HL-60/S4 treated with retinoic acid at 250 ng/mL for 4 days and 3 days (cell line): ENCODE data around the gene WDR93.
"Not testable (repeated sequence)": the region's sequence is repeated elsewhere in the genome, so short reads cannot be mapped to it uniquely, and the experiment has no call there.

ENCODE experiments used
- in situ Hi-C: fragments of 300-500 bp; cut with MboI; formaldehyde crosslinking; loops from 2 replicates; pipeline ENCODE4 v1.7.0; 2022; ENCODE audit warnings: low sequenced_read_pairs

Gene WDR93

DNA sequence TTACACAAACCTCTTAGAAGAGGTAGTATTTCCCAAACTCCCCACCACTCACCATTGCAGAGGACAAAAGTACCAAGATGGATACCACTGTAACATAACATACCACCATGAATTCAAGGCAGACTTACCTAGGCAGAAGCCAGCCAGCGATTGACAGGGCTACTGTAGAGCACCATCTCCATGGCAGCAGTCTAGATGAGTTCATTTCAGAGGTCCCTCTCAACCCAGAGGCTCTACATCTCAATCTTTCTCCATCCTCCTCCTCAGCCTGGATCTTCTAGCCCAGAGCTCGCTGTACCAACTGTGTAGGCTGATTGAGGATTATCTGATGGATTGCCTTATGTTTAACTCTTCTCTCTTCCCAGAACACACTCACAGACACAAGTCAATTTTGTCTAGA is 9.5 kb upstream of the WDR93 start:
- in situ Hi-C loops = no loop called here

DNA sequence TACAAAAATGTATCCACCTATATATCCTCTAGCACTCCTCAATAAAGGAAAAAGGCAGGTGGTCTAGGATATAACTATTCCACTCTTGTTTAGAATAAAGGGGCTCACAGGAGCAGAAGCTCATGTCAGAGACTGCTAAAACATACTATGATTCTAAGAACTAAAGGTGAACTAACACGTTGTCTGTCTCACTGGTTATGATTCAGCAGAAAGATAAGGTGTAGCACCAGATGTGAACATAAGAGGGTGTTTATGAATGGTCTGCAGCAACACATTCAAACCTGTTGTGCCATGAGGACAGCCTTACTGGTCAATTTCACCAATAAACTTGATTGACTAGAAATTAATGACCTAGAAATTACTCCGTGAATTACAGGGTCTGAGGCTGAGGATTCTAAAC is 4.6 kb upstream of the WDR93 start:
- in situ Hi-C loops = no loop called here

GRCh38 chr15:89686522-89686921 is 4.1 kb upstream of the WDR93 start:
- in situ Hi-C loops = no loop called here

DNA sequence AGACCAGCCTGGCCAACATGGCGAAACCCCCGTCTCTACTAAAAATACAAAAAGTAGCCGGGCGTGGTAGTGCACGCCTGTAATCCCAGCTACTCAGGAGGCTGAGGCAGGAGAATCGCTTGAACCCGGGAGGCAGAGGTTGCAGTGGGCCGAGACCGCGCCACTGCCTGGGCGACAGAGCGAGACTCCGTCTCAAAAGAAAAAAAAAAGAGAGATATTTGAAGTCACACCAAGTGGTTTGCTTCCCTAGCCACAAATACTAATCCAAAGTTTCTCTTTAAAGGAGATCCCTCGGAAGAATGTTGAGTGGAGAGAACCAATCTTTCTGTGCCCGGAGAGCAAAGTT is 708 bp upstream of the WDR93 start:
- in situ Hi-C loops = not testable (repeated sequence)

GRCh38 chr15:89693091-89693490 is 2.5 kb downstream of the WDR93 start:
- in situ Hi-C loops = no loop called here

DNA sequence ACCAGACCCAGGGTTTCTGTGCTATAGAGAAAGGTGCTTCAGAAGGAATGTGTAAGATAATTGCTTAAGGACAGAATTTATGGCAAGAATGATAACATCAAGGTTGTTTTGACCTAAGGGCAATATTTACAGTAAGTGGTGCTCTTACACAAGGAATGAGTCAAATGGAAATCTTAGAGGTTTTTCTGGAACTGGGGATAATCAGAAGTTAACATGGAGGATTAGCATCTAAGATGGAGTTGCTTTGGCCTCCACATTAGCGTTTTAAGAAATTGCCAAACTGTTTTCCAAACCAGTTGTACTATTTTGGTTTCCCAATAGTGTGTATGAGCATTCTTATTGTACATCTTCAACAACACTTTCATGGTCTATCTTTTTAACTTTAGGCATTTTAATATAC is 3.1 kb downstream of the WDR93 start:
- in situ Hi-C loops = no loop called here

DNA sequence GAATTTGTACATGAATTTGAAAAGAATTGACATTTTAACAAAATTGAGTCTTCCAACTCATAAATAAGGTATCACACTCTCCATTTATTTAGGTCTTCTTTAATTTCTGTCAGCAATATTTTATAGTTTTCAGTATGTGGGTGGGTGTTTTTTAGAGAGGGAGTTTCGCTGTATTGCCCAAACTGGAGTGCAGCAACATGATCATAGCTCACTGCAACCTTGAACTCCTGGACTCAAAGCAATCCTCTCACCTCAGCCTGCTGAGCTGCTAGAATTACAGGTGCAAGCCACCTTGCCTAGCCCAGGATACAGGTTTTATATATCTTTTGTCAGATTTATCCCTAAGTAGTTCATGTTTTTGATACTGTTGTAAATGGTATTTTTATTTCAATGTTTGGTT is 4.6 kb downstream of the WDR93 start:
- in situ Hi-C loops = no loop called here

GRCh38 chr15:89704411-89704810 is 13.8 kb downstream of the WDR93 start:
- in situ Hi-C loops = no loop called here

- in situ Hi-C loops = no loop called here
Observed at GRCh38 chr15:89707577-89707976, 17.0 kb downstream of the WDR93 start.

DNA sequence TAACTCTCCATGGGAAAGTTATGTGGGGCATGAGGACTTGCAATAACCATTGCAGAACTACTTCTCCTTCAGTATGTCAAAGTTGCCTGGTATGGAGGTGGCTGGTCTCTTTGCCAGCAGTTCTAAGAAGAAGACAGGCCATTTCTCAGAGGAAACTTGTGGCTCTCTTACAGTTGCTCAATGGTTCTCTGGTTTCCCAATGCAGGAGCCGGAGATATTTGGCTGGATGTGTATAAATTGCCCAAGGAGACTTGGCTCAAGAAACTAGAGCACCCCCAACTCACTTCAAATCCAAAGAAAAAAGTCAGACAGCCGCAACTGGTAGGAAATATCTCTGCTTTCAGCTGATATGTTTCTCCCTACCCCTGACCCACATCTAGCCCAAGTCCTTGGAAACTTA is 24.2 kb downstream of the WDR93 start:
- in situ Hi-C loops = no loop called here

DNA sequence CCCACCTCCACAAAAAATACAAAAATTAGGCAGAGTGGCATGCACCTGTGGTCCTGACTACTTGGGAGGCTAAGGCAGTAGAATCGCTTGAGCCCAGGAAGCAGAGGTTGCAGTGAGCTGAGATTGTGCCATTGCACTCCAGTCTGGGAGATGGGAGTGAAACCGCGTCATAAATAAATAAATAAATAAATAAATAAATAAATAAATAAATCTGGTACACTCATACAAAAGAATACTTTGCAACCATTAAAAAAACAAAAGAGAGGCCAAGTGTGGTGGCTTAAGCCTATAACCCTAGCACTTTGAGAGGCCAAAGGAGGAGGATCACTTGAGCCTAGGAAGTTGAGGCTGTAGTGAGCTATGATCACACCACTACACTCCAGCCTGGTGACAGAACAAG is 32.4 kb downstream of the WDR93 start:
- in situ Hi-C loops = no loop called here

- in situ Hi-C loops = no loop called here
Observed at GRCh38 chr15:89724621-89725020, 34.0 kb downstream of the WDR93 start.

GRCh38 chr15:89725064-89725463 is 34.5 kb downstream of the WDR93 start:
- in situ Hi-C loops = no loop called here

DNA sequence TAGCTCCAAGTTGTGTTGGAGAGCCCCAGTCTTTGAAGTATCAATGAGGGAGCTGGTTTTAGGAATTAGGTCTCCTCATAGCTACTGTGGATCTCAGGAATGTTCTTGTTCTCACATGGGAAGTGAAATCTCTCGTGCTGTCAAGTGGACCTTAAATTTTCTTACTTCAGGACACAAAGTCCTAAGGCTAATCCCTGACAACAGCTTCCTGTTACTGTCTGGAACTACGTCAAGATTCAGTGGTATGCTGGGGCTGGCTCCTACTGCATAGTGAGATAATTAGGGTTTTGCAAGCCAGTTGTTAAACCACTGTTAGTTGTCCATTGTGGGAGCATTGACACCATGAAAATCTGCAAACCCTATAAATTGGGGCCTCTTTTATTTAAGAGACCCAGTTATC is 37.6 kb downstream of the WDR93 start:
- in situ Hi-C loops = no loop called here

GRCh38 chr15:89731275-89731674 is 40.7 kb downstream of the WDR93 start:
- in situ Hi-C loops = no loop called here

DNA sequence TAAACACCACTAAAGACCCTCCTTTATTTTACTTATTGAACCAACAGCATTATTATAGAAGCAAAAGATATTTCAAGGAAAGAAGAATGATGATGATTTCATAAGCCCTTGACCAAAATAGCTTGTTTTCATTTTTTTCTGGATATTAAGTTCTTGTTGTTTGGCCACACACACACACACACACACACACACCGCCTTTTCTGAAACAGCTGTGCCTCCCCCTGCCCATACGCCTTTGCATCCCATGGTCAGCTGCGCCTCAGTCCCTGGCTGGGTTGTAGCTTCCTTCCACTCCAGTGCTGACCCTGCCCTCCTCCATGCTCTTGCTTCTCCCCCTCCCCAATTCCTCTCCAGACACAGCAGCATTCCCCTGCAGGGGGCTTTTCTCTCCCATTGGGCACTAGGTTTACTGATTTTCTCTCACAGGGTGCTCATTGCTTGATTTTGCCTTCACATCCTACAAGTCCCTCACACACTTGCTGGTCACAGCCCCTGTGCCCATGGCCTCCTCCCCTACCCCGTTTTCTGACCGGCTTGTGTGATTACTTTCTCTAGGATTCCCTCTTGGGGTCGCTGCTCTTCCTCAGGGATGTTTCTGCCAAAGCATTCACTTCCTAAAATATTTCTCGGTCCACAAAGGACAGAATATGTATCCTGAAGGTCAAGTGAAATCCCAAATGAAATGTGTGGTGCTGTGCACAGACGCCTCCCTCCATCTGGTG is 42.0 kb downstream of the WDR93 start:
- in situ Hi-C loops = no loop called here

DNA sequence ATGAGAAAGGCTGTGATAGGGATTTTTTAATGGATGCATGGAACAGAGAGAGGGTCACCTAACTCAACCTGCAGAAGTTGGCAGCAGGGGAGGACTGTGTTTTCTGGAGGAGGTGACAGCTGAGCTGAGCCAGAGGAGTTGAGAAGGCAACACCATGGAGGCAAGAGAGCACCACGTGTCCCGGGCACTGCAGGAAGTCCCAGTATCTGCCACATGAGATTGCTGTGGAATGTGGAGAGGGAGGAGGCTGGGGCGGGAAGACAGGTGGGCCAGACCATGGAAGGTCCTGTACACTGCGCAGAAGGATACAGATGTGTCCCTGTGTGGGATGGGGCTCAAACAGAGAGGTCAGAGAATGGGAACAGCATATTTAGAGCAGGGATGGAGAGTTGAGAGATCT is 45.2 kb downstream of the WDR93 start:
- in situ Hi-C loops = no loop called here

- in situ Hi-C loops = loop anchor here (10.0 kb wide), 1 partner anchor 335 kb away; no protein-coding TSS in a partner anchor
Observed at GRCh38 chr15:89740137-89740536, 49.5 kb downstream of the WDR93 start.

GRCh38 chr15:89743011-89743410 is 52.4 kb downstream of the WDR93 start:
- in situ Hi-C loops = loop anchor here (10.0 kb wide), 1 partner anchor 332 kb away; no protein-coding TSS in a partner anchor

GRCh38 chr15:89743594-89743993 is 53.0 kb downstream of the WDR93 start:
- in situ Hi-C loops = loop anchor here (10.0 kb wide), 1 partner anchor 331 kb away; no protein-coding TSS in a partner anchor

- in situ Hi-C loops = loop anchor here (10.0 kb wide), 1 partner anchor 330 kb away; no protein-coding TSS in a partner anchor
Observed at GRCh38 chr15:89745131-89745530, 54.5 kb downstream of the WDR93 start.

DNA sequence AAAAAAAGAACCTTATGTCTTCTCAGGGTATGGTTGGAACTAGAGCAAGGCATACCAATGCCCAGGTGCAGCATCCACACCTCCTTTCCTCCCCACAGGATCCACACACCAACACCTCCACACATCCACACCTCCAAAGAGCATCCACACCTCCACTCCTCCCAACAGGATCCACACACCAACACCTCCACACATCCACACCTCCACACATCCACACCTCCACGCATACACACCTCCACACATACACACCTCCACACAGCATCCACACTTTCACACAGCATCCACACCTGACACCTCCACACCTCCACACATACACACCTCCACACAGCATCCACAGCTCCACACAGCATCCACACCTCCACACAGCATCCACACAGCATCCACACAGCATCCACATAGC is 55.2 kb downstream of the WDR93 start:
- in situ Hi-C loops = loop anchor here (10.0 kb wide), 1 partner anchor 329 kb away; no protein-coding TSS in a partner anchor

DNA sequence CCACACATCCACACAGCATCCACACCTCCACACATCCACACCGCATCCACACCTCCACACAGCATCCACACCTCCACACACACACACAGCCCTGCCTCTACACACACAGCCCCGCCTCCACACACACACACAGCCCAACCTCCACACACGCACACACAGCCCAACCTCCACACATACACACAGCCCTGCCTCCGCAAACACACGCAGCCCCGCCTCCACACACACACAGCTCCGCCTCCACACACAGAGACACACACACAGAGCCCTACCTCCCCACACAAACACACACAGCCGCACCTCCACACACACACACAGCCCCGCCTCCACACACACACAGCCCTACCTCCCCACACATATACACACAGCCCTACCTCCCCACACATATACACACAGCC is 55.8 kb downstream of the WDR93 start:
- in situ Hi-C loops = loop anchor here (10.0 kb wide), 1 partner anchor 328 kb away; no protein-coding TSS in a partner anchor
